Ishikawa (cell line): ENCODE data around the gene PARP8.

Experiments
- CEBPB ChIP-seq: IDR thresholded peaks from 2 replicates; pipeline ENCODE4 v1.6.1; 2012
- CREB1 ChIP-seq: IDR thresholded peaks from 2 replicates; pipeline ENCODE4 v1.6.1; 2012; ENCODE audit warnings: low read depth
- EGR1 ChIP-seq: IDR thresholded peaks from 2 replicates; pipeline ENCODE4 v1.6.1; 2012
- EP300 ChIP-seq: IDR thresholded peaks from 2 replicates; pipeline ENCODE4 v1.6.1; 2012; ENCODE audit warnings: borderline replicate concordance
- FOXM1 ChIP-seq: IDR thresholded peaks from 2 replicates; pipeline ENCODE4 v1.6.1; 2012; ENCODE audit warnings: low read depth, borderline replicate concordance
- NFIC ChIP-seq: IDR thresholded peaks from 2 replicates; pipeline ENCODE4 v1.6.1; 2012
- RAD21 ChIP-seq: IDR thresholded peaks from 2 replicates; pipeline ENCODE4 v1.6.1; 2012; ENCODE audit warnings: low read depth
- TAF1 ChIP-seq: IDR thresholded peaks from 2 replicates; pipeline ENCODE4 v1.6.1; 2012; ENCODE audit warnings: low read depth, mild to moderate bottlenecking
- TCF12 ChIP-seq: IDR thresholded peaks from 2 replicates; pipeline ENCODE4 v1.6.1; 2012; ENCODE audit warnings: low read depth
- TEAD4 ChIP-seq: IDR thresholded peaks from 2 replicates; pipeline ENCODE4 v1.6.1; 2012
- YY1 ChIP-seq: IDR thresholded peaks from 2 replicates; pipeline ENCODE4 v1.6.1; 2012; ENCODE audit warnings: low read depth
- ZBTB7A ChIP-seq: IDR thresholded peaks from 2 replicates; pipeline ENCODE4 v1.6.1; 2012; ENCODE audit warnings: low read depth
- TF ChIP-seq, protein P1 (sequence below): IDR thresholded peaks from 2 replicates; pipeline ENCODE4 v1.6.1; 2012
- TF ChIP-seq, protein P2 (sequence below): IDR thresholded peaks from 2 replicates; pipeline ENCODE4 v1.6.1; 2012; ENCODE audit warnings: low read depth, mild to moderate bottlenecking
- TF ChIP-seq, protein P3 (sequence below): IDR thresholded peaks from 2 replicates; pipeline ENCODE4 v1.6.1; 2012

Gene PARP8, protein sequence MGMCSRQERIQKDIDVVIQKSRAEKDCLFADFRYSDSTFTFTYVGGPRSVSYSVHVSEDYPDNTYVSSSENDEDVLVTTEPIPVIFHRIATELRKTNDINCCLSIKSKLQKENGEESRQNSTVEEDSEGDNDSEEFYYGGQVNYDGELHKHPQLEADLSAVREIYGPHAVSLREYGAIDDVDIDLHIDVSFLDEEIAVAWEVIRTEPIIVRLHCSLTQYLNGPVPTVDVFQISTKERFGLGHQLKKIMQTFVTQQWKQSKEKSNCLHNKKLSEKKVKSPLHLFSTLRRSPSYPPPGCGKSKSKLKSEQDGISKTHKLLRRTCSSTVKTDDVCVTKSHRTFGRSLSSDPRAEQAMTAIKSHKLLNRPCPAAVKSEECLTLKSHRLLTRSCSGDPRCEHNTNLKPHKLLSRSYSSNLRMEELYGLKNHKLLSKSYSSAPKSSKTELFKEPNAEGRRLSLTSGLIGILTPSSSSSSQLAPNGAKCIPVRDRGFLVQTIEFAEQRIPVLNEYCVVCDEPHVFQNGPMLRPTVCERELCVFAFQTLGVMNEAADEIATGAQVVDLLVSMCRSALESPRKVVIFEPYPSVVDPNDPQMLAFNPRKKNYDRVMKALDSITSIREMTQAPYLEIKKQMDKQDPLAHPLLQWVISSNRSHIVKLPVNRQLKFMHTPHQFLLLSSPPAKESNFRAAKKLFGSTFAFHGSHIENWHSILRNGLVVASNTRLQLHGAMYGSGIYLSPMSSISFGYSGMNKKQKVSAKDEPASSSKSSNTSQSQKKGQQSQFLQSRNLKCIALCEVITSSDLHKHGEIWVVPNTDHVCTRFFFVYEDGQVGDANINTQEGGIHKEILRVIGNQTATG

DNA sequence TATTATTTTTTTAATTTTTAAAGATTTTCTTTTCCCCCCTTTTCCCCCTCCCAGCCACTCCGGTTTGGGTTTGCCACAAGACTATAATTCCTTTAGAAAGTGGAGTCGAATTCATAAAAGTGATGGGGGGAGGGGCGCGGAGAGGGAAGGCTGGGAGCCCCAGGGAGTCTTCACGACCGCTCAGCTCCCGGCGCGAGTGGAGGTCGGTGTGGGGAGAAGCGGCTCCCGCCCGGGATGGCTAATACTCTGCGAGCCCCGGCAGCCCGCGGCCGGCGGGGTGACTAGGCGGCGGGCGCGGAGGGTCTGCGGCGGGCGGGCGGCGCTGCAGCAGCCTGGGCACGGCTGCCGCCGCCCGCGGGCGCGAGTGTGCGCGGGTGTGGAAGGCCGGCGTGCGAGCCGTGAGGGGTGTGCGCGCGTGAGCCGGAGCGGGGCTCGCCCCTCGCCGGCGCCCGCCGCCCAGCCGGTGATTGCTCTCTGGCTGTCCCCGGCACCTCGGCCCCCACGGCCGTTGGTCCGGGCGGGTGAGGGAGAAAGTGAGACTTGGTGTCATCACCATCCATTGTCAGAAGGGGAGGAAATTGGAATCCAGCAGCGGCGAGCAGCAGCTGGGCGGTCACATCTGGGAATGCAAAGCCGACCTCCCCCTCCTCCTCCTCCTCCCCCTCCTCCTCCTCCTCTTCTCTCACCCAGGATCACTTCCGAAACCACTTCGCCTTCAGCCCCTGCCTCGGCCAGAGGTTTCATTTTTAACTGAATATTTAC is at the start of gene PARP8:
TSS of gene PARP8 (plus strand) at position 377 of the 762 bp plus-strand sequence. CDS start 459 bp downstream, outside the sequence.
- TF ChIP-seq TEAD4 (no peak), TAF1 (no peak), EGR1 (no peak), EP300 (no peak), FOXM1 (no peak), NFIC (no peak), CREB1 (no peak), ZBTB7A (no peak)
- TF ChIP-seq, protein P1, sequence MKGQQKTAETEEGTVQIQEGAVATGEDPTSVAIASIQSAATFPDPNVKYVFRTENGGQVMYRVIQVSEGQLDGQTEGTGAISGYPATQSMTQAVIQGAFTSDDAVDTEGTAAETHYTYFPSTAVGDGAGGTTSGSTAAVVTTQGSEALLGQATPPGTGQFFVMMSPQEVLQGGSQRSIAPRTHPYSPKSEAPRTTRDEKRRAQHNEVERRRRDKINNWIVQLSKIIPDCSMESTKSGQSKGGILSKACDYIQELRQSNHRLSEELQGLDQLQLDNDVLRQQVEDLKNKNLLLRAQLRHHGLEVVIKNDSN = no peak
- TF ChIP-seq, protein P2, sequence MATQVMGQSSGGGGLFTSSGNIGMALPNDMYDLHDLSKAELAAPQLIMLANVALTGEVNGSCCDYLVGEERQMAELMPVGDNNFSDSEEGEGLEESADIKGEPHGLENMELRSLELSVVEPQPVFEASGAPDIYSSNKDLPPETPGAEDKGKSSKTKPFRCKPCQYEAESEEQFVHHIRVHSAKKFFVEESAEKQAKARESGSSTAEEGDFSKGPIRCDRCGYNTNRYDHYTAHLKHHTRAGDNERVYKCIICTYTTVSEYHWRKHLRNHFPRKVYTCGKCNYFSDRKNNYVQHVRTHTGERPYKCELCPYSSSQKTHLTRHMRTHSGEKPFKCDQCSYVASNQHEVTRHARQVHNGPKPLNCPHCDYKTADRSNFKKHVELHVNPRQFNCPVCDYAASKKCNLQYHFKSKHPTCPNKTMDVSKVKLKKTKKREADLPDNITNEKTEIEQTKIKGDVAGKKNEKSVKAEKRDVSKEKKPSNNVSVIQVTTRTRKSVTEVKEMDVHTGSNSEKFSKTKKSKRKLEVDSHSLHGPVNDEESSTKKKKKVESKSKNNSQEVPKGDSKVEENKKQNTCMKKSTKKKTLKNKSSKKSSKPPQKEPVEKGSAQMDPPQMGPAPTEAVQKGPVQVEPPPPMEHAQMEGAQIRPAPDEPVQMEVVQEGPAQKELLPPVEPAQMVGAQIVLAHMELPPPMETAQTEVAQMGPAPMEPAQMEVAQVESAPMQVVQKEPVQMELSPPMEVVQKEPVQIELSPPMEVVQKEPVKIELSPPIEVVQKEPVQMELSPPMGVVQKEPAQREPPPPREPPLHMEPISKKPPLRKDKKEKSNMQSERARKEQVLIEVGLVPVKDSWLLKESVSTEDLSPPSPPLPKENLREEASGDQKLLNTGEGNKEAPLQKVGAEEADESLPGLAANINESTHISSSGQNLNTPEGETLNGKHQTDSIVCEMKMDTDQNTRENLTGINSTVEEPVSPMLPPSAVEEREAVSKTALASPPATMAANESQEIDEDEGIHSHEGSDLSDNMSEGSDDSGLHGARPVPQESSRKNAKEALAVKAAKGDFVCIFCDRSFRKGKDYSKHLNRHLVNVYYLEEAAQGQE = no peak
- TF ChIP-seq, protein P3, sequence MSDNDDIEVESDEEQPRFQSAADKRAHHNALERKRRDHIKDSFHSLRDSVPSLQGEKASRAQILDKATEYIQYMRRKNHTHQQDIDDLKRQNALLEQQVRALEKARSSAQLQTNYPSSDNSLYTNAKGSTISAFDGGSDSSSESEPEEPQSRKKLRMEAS = no peak

DNA sequence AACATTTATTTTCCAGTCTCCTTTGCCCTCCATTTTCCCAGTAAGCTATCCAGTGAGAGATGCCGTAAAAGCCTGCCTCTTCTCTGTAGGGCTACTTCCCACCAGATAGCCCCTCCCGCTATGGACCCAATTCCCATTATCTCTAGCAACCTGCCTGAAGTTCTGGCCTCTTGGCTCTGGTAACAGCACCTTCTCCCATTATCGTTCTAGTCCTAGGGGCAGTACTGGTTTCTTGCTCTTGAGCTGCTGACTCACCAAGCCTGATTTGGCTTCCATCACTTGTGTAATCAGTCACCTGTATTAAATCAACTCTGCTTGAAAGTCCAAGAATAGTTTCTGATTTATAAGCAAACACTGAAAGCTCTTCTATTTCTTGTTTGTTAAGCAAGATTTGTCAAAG is 42.8 kb upstream of the PARP8 start:
- no peak for TF ChIP-seq TEAD4
- TF ChIP-seq TCF12 = no peak
- TF ChIP-seq, protein P2 = no peak
- no peak for TF ChIP-seq EP300
- no peak for TF ChIP-seq EGR1
- no peak for TF ChIP-seq YY1
- no peak for TF ChIP-seq FOXM1
- TF ChIP-seq, protein P3 = no peak
- no peak for TF ChIP-seq NFIC
- TF ChIP-seq, protein P1 = no peak

DNA sequence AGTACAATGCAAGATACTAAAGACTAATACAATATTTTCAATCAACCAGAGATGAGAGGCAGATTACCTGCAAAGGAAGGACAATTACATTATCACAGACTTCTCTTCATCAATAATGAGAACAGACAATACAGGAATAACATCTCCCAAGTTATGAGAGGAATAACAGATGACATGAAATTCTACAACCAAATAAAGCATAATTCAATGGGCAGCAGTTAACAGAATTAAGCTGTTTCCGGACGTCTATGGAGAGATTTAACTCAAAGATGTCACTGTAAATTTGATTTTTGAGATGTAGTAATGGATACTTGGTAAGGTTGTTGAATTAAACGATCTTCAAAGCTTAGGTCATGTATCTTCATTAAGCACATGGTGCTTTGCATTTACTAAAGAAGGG is 19.8 kb upstream of the PARP8 start:
- TF ChIP-seq ZBTB7A = no peak
- no peak for TF ChIP-seq TCF12
- no peak for TF ChIP-seq CEBPB
- TF ChIP-seq FOXM1 = no peak

DNA sequence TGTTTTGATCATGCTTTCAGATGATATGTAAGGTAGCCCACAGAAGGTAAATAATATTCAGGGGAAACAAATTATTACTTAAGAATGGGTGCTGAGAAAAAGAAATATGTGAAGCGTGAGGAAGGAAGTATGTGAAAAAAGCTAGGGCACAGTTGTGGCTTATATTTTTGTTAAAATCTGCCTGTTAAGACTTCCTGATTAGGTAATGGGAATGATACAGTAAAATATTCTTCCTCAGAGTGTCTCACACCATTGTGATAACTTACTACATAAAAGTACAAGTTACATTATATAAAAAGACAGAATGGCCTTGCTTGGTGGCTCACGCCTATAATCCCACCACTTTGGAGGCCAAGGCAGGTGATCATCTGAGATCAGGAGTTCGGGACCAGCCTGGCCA is 18.7 kb upstream of the PARP8 start:
- TF ChIP-seq, protein P1 = no peak
- no peak for TF ChIP-seq RAD21
- TF ChIP-seq, protein P3 = no peak

DNA sequence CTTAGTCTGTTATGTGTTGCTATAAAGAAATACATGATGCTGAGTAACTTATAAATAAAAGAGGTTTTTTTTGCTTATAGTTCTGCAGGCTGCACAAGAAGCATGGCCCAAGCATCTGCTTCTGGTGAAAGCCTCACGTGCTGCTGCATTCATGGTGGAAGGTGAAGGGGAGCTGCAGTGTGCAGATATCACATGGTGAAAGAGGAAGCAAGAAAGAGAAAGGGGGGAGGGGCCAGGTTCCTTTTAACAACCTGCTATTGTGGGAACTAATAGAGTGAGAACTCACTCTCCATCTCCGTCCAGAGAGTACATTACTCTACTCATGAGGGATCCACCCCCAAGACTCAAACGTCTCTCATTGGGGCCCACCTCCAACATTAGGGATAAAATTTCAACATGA is 12.5 kb upstream of the PARP8 start:
- no peak for TF ChIP-seq ZBTB7A
- no peak for TF ChIP-seq YY1
- no peak for TF ChIP-seq EP300
- TF ChIP-seq, protein P1 = no peak
- no peak for TF ChIP-seq EGR1
- TF ChIP-seq RAD21 = no peak
- no peak for TF ChIP-seq CEBPB
- no peak for TF ChIP-seq NFIC
- no peak for TF ChIP-seq TEAD4
- TF ChIP-seq TAF1 = no peak
- no peak for TF ChIP-seq TCF12
- no peak for TF ChIP-seq FOXM1
- TF ChIP-seq, protein P2 = no peak
- TF ChIP-seq, protein P3 = no peak
- no peak for TF ChIP-seq CREB1
